Measurements from ENCODE around the gene RBM4B. TPM values are rescaled to one million over a fixed set of nuclear protein-coding genes. Genes with fewer than 3 reads are reported as not detected.

The RBM4B gene
- total RNA-seq, 2 experiments from 2014 or later: 10.7 to 13.1 TPM

DNA sequence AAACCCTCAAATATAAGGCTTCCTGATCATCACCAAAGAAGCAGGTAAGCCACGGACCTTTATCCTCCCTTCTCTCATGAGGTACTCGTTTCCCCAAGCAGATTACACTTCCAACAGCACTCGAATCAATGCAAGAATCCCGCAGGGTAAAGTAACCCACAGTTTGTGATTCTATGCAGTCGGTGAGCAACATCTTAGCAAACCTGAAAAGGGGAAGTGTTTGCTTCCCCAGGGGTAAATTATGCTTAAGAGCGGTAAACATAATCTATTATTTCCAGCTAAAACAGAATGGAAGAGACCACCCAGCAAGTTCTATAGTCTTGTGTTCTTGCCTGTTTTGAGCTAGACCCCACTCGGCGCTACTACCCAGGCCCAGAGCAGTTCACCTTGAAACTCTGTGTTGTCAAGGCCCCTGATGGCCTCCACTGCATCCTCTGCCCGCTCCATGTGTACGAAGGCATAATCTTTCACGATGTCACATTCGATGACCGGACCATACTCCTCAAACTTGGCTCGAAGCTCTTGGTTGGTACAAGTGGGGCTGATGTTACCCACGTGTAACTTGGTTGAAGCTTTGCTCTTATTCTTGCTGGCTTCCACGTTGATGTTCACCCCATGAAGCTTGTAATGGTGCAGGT, 1.3 kb downstream of the RBM4B start:
- Mint-ChIP-seq H3K36me3 (ENCODE audit: low read depth) (peaks cover 22% of the 10 kb centered on the region), H3K27ac (peak overlapping the region; percentile 97), H3K4me1 (ENCODE audit: low read depth) (peaks cover 31% of the 10 kb centered on the region), H3K9me3 (no peaks in the 10 kb centered on the region), H3K27me3 (no peaks in the 10 kb centered on the region), H3K4me3 (peak overlapping the region; percentile 88)
- ChIA-PET POLR2A (interaction anchor here (0.9 to 3.1 kb wide), 11 partner anchors 9 to 315 kb away, joined by 3 to 26 read pairs (median 6); partner anchors contain the start of genes ACTN3, RBM14, RBM4 and RCE1), CTCF (interaction anchor here (0.8 to 5.4 kb wide), 12 partner anchors 9 to 269 kb away, joined by 3 to 77 read pairs (median 22); partner anchors contain the start of genes ACTN3, CCDC87, CCS and NPAS4)
- ATAC-seq (no peak), DNase-seq (no peak)
- TF ChIP-seq, protein P1, sequence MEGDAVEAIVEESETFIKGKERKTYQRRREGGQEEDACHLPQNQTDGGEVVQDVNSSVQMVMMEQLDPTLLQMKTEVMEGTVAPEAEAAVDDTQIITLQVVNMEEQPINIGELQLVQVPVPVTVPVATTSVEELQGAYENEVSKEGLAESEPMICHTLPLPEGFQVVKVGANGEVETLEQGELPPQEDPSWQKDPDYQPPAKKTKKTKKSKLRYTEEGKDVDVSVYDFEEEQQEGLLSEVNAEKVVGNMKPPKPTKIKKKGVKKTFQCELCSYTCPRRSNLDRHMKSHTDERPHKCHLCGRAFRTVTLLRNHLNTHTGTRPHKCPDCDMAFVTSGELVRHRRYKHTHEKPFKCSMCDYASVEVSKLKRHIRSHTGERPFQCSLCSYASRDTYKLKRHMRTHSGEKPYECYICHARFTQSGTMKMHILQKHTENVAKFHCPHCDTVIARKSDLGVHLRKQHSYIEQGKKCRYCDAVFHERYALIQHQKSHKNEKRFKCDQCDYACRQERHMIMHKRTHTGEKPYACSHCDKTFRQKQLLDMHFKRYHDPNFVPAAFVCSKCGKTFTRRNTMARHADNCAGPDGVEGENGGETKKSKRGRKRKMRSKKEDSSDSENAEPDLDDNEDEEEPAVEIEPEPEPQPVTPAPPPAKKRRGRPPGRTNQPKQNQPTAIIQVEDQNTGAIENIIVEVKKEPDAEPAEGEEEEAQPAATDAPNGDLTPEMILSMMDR (IDR thresholded peaks at IDR 0.05): no peak
- intact Hi-C loops (cut with micrococcal nuclease): loop anchor here (5.0 to 10.0 kb wide), 5 partner anchors 39 to 272 kb away; partner anchors contain the start of genes ACTN3, CCDC87, CCS and NPAS4

DNA sequence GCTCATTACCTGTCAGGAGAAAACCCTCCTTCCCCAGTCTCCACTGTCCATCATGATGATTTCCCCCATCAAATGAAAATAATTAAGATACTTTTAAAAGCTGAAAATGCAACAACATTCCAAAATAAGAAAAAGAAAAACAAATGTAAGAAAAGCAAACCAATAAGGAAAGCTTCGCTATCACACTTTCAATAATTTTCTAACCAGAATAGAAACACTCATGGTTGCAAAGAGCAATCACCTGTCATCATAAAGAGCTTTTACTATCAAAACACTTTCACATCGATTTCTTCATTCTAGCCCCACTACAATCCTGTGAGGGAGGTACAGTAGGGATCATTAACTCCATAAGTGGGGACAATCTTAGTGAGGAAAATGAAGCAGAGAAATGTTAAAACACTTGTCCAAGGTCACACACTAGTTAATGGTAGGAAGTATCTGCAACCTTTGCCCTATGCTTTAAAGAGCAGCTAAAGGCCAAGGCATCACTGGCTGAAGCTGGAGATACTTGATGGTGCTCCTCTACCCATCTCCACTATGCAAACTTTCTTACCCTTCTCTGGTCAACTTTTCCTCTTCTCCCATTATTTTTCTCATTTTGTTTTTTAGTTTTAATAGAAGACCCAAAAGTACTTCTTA, 2.6 kb downstream of the RBM4B start:
- TF ChIP-seq, protein P1 (IDR thresholded peaks at IDR 0.05): no peak
- H3K27ac Mint-ChIP-seq: peak overlapping the region; percentile 46
- peaks cover 23% of the 10 kb centered on the region for H3K36me3 Mint-ChIP-seq (ENCODE audit: low read depth)
- peaks cover 36% of the 10 kb centered on the region for H3K4me1 Mint-ChIP-seq (ENCODE audit: low read depth)
- ATAC-seq: no peak
- H3K27me3 Mint-ChIP-seq: no peaks in the 10 kb centered on the region
- POLR2A ChIA-PET: interaction anchor here (0.7 to 1.2 kb wide), 4 partner anchors 35 to 95 kb away, joined by 3 to 4 read pairs (median 3); no protein-coding TSS in a partner anchor
- CTCF ChIA-PET: interaction anchor here (0.6 to 0.8 kb wide), 3 partner anchors 11 to 96 kb away, joined by 3 to 5 read pairs (median 3); no protein-coding TSS in a partner anchor
- intact Hi-C loops (cut with micrococcal nuclease): loop anchor here (5.0 to 10.0 kb wide), 5 partner anchors 38 to 270 kb away; partner anchors contain the start of genes ACTN3, CCDC87, CCS and NPAS4
- no peak for DNase-seq
- no peaks in the 10 kb centered on the region for H3K9me3 Mint-ChIP-seq
- peak overlapping the region; percentile 1 for H3K4me3 Mint-ChIP-seq

DNA sequence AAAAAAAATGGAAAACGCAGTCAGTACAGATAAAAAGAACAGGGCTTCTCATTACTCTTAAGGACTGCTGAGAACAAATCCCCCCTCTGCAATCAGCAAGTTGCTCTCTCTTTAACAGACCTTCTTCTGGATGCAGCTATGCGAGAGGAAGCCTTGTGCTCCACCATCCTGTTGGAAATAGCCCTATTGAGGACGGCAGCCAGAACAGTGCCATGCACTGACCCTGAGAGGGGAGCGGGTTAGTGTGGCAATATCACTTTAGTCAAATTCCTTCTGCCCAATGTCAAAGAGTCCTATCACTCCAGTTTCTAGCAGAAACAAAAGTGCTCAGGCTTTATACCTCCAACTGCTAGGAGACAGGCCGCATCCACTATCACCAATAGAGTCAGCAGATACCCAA, 6.9 kb downstream of the RBM4B start:
- Mint-ChIP-seq H3K27ac (no peak overlapping the region), H3K4me3 (no peak overlapping the region), H3K27me3 (no peaks in the 10 kb centered on the region), H3K4me1 (ENCODE audit: low read depth) (peaks cover 27% of the 10 kb centered on the region), H3K9me3 (no peaks in the 10 kb centered on the region), H3K36me3 (ENCODE audit: low read depth) (peaks cover 29% of the 10 kb centered on the region)
- intact Hi-C loops (cut with micrococcal nuclease): loop anchor here (10.0 kb wide), 2 partner anchors 126 to 266 kb away; partner anchors contain the start of genes ACTN3 and ZDHHC24
- TF ChIP-seq, protein P1 (IDR thresholded peaks at IDR 0.05): no peak
- POLR2A ChIA-PET: no interaction called here
- ATAC-seq (no peak), DNase-seq (no peak)
- CTCF ChIA-PET: no interaction called here

DNA sequence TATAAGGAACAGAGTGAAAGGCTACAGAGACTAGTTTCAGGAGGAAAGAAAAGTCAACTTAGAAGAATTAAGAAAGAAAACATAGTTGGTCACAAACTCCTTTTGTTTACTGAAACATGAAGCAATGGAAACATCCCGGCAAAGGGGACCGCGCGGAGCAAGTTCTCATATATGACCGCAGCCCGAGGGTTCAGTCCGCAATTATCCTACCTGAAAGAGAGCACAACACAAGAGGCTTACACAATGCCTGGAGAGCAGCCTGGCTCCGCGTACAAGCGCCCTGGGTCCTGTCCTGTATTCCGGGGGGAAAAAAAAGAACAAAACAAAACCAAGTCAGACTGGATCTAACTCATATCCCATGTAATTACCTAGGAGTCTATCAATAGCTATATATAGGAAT, 12.3 kb downstream of the RBM4B start:
- POLR2A ChIA-PET: interaction anchor here (1.0 to 4.2 kb wide), 5 partner anchors 12 to 96 kb away, joined by 3 to 11 read pairs (median 5); partner anchors contain the start of genes CTSF, RBM4 and RBM4B
- peaks cover 22% of the 10 kb centered on the region for H3K4me1 Mint-ChIP-seq (ENCODE audit: low read depth)
- intact Hi-C loops (cut with micrococcal nuclease): no loop called here

More for the DNA sequence above, 12.3 kb downstream of the RBM4B start:
- CTCF ChIA-PET: interaction anchor here (1.0 to 2.2 kb wide), 4 partner anchors 10 to 279 kb away, joined by 3 to 5 read pairs (median 4); partner anchors contain the start of genes ACTN3, RBM4B and ZDHHC24
- DNase-seq: no peak
- ATAC-seq: no peak
- Mint-ChIP-seq H3K27me3 (no peaks in the 10 kb centered on the region), H3K27ac (peak overlapping the region; percentile 10), H3K4me3 (no peak overlapping the region), H3K36me3 (ENCODE audit: low read depth) (peaks cover 42% of the 10 kb centered on the region), H3K9me3 (no peaks in the 10 kb centered on the region)
- TF ChIP-seq, protein P1 (IDR thresholded peaks at IDR 0.05): no peak
